ENCODE results near the gene TMPRSS13.
"Not testable (repeated sequence)": the region's sequence is repeated elsewhere in the genome, so short reads cannot be mapped to it uniquely, and the experiment has no call there.

The TMPRSS13 gene

GRCh38 chr11:117929142-117929915 is at the start of gene TMPRSS13:
TMPRSS13 (minus strand) TSS chr11:117929402; CDS start chr11:117929307, 95 bp downstream.
- H3K27ac ChIP-seq (ENCODE audit: low read depth, low read length) = no peak within 1 kb of the TSS
- no peaks in the 10 kb centered on the region for H3K9me3 ChIP-seq (ENCODE audit: control insufficient read depth in 1 of 2, low read length in 2 of 2)
- H3K4me3 ChIP-seq (ENCODE audit: low read depth in 1 of 2, low read length in 2 of 2) = no peak within 1 kb of the TSS
- peaks cover 6 to 8% of the 10 kb centered on the region in 2 donors for H3K4me1 ChIP-seq (ENCODE audit: control insufficient read depth in 1 of 2, insufficient read depth in 2 of 2, low read length in 2 of 2)
- H3K9ac ChIP-seq (ENCODE audit: low read depth in 1 of 2, low read length in 2 of 2) = no peak within 1 kb of the TSS
- H3K27me3 ChIP-seq (ENCODE audit: control insufficient read depth in 1 of 2, insufficient read depth in 2 of 2, low read length in 2 of 2) = no peaks in the 10 kb centered on the region
- H3K36me3 ChIP-seq (ENCODE audit: control insufficient read depth in 1 of 2, insufficient read depth in 2 of 2, low read length in 2 of 2) = no peaks in the 10 kb centered on the region

- Histone ChIP-seq H3K27ac (ENCODE audit: low read depth, low read length) (no peak overlapping the region), H3K9me3 (ENCODE audit: control insufficient read depth in 1 of 2, low read length in 2 of 2) (no peaks in the 10 kb centered on the region), H3K9ac (ENCODE audit: low read depth in 1 of 2, low read length in 2 of 2) (no peak overlapping the region), H3K27me3 (ENCODE audit: control insufficient read depth in 1 of 2, insufficient read depth in 2 of 2, low read length in 2 of 2) (no peaks in the 10 kb centered on the region), H3K4me3 (ENCODE audit: low read depth in 1 of 2, low read length in 2 of 2) (no peak overlapping the region), H3K4me1 (ENCODE audit: control insufficient read depth in 1 of 2, insufficient read depth in 2 of 2, low read length in 2 of 2) (no peaks in the 10 kb centered on the region), H3K36me3 (ENCODE audit: control insufficient read depth in 1 of 2, insufficient read depth in 2 of 2, low read length in 2 of 2) (no peaks in the 10 kb centered on the region)
Measured at GRCh38 chr11:117978991-117979390, 49.8 kb upstream of the TMPRSS13 start.

- not testable (repeated sequence) for H3K27ac ChIP-seq (ENCODE audit: low read depth, low read length); H3K4me3 ChIP-seq (ENCODE audit: low read depth in 1 of 2, low read length in 2 of 2); H3K27me3 ChIP-seq (ENCODE audit: control insufficient read depth in 1 of 2, insufficient read depth in 2 of 2, low read length in 2 of 2); H3K4me1 ChIP-seq (ENCODE audit: control insufficient read depth in 1 of 2, insufficient read depth in 2 of 2, low read length in 2 of 2); H3K36me3 ChIP-seq (ENCODE audit: control insufficient read depth in 1 of 2, insufficient read depth in 2 of 2, low read length in 2 of 2); H3K9ac ChIP-seq (ENCODE audit: low read depth in 1 of 2, low read length in 2 of 2); H3K9me3 ChIP-seq (ENCODE audit: control insufficient read depth in 1 of 2, low read length in 2 of 2)
Measured at GRCh38 chr11:117978291-117978910, 49.2 kb upstream of the TMPRSS13 start.

- not testable (repeated sequence) for H3K27ac ChIP-seq (ENCODE audit: low read depth, low read length); H3K9ac ChIP-seq (ENCODE audit: low read depth in 1 of 2, low read length in 2 of 2); H3K4me3 ChIP-seq (ENCODE audit: low read depth in 1 of 2, low read length in 2 of 2); H3K36me3 ChIP-seq (ENCODE audit: control insufficient read depth in 1 of 2, insufficient read depth in 2 of 2, low read length in 2 of 2); H3K9me3 ChIP-seq (ENCODE audit: control insufficient read depth in 1 of 2, low read length in 2 of 2); H3K27me3 ChIP-seq (ENCODE audit: control insufficient read depth in 1 of 2, insufficient read depth in 2 of 2, low read length in 2 of 2); H3K4me1 ChIP-seq (ENCODE audit: control insufficient read depth in 1 of 2, insufficient read depth in 2 of 2, low read length in 2 of 2)
Measured at GRCh38 chr11:117977612-117978264, 48.5 kb upstream of the TMPRSS13 start.

- Histone ChIP-seq H3K4me1 (ENCODE audit: control insufficient read depth in 1 of 2, insufficient read depth in 2 of 2, low read length in 2 of 2) (peaks cover 10 to 14% of the 10 kb centered on the region in 2 donors), H3K27me3 (ENCODE audit: control insufficient read depth in 1 of 2, insufficient read depth in 2 of 2, low read length in 2 of 2) (no peaks in the 10 kb centered on the region), H3K27ac (ENCODE audit: low read depth, low read length) (no peak overlapping the region), H3K9me3 (ENCODE audit: control insufficient read depth in 1 of 2, low read length in 2 of 2) (no peaks in the 10 kb centered on the region), H3K9ac (ENCODE audit: low read depth in 1 of 2, low read length in 2 of 2) (no peak overlapping the region), H3K36me3 (ENCODE audit: control insufficient read depth in 1 of 2, insufficient read depth in 2 of 2, low read length in 2 of 2) (no peaks in the 10 kb centered on the region), H3K4me3 (ENCODE audit: low read depth in 1 of 2, low read length in 2 of 2) (no peak overlapping the region)
Measured at GRCh38 chr11:117977029-117977428, 47.8 kb upstream of the TMPRSS13 start.

- Histone ChIP-seq H3K36me3 (ENCODE audit: control insufficient read depth in 1 of 2, insufficient read depth in 2 of 2, low read length in 2 of 2) (no peaks in the 10 kb centered on the region), H3K4me1 (ENCODE audit: control insufficient read depth in 1 of 2, insufficient read depth in 2 of 2, low read length in 2 of 2) (peaks cover 10 to 14% of the 10 kb centered on the region in 2 donors), H3K27ac (ENCODE audit: low read depth, low read length) (no peak overlapping the region), H3K9me3 (ENCODE audit: control insufficient read depth in 1 of 2, low read length in 2 of 2) (no peaks in the 10 kb centered on the region), H3K27me3 (ENCODE audit: control insufficient read depth in 1 of 2, insufficient read depth in 2 of 2, low read length in 2 of 2) (no peaks in the 10 kb centered on the region), H3K4me3 (ENCODE audit: low read depth in 1 of 2, low read length in 2 of 2) (no peak overlapping the region), H3K9ac (ENCODE audit: low read depth in 1 of 2, low read length in 2 of 2) (no peak overlapping the region)
Measured at GRCh38 chr11:117976445-117976844, 47.2 kb upstream of the TMPRSS13 start.

- Histone ChIP-seq H3K36me3 (ENCODE audit: control insufficient read depth in 1 of 2, insufficient read depth in 2 of 2, low read length in 2 of 2) (no peaks in the 10 kb centered on the region), H3K27ac (ENCODE audit: low read depth, low read length) (no peak overlapping the region), H3K9ac (ENCODE audit: low read depth in 1 of 2, low read length in 2 of 2) (no peak overlapping the region), H3K4me3 (ENCODE audit: low read depth in 1 of 2, low read length in 2 of 2) (no peak overlapping the region), H3K4me1 (ENCODE audit: control insufficient read depth in 1 of 2, insufficient read depth in 2 of 2, low read length in 2 of 2) (peaks cover 15 to 30% of the 10 kb centered on the region in 2 donors), H3K27me3 (ENCODE audit: control insufficient read depth in 1 of 2, insufficient read depth in 2 of 2, low read length in 2 of 2) (no peaks in the 10 kb centered on the region), H3K9me3 (ENCODE audit: control insufficient read depth in 1 of 2, low read length in 2 of 2) (no peaks in the 10 kb centered on the region)
Measured at GRCh38 chr11:117973503-117973860, 44.3 kb upstream of the TMPRSS13 start.

GRCh38 chr11:117972629-117973502 is 43.7 kb upstream of the TMPRSS13 start:
- H3K4me1 ChIP-seq (ENCODE audit: control insufficient read depth in 1 of 2, insufficient read depth in 2 of 2, low read length in 2 of 2) = peaks cover 15 to 33% of the 10 kb centered on the region in 2 donors
- no peak overlapping the region for H3K4me3 ChIP-seq (ENCODE audit: low read depth in 1 of 2, low read length in 2 of 2)
- no peaks in the 10 kb centered on the region for H3K9me3 ChIP-seq (ENCODE audit: control insufficient read depth in 1 of 2, low read length in 2 of 2)
- H3K27ac ChIP-seq (ENCODE audit: low read depth, low read length) = no peak overlapping the region
- H3K27me3 ChIP-seq (ENCODE audit: control insufficient read depth in 1 of 2, insufficient read depth in 2 of 2, low read length in 2 of 2) = no peaks in the 10 kb centered on the region
- H3K9ac ChIP-seq (ENCODE audit: low read depth in 1 of 2, low read length in 2 of 2) = no peak overlapping the region
- no peaks in the 10 kb centered on the region for H3K36me3 ChIP-seq (ENCODE audit: control insufficient read depth in 1 of 2, insufficient read depth in 2 of 2, low read length in 2 of 2)

- Histone ChIP-seq H3K9me3 (ENCODE audit: control insufficient read depth in 1 of 2, low read length in 2 of 2) (no peaks in the 10 kb centered on the region), H3K9ac (ENCODE audit: low read depth in 1 of 2, low read length in 2 of 2) (no peak overlapping the region)
Measured at GRCh38 chr11:117972044-117972443, 42.8 kb upstream of the TMPRSS13 start.

More at GRCh38 chr11:117972044-117972443, 42.8 kb upstream of the TMPRSS13 start:
- no peaks in the 10 kb centered on the region for H3K27me3 ChIP-seq (ENCODE audit: control insufficient read depth in 1 of 2, insufficient read depth in 2 of 2, low read length in 2 of 2)
- no peaks in the 10 kb centered on the region for H3K36me3 ChIP-seq (ENCODE audit: control insufficient read depth in 1 of 2, insufficient read depth in 2 of 2, low read length in 2 of 2)
- H3K4me1 ChIP-seq (ENCODE audit: control insufficient read depth in 1 of 2, insufficient read depth in 2 of 2, low read length in 2 of 2) = peaks cover 15 to 33% of the 10 kb centered on the region in 2 donors
- no peak overlapping the region for H3K4me3 ChIP-seq (ENCODE audit: low read depth in 1 of 2, low read length in 2 of 2)
- no peak overlapping the region for H3K27ac ChIP-seq (ENCODE audit: low read depth, low read length)

Data from duodenal mucosa (tissue), 2 donors.